Activated CD8-positive, alpha-beta memory T cell treated with anti-CD3 and anti-CD28 coated beads, Interleukin-2, amount 50 U/mL, for 1 hour (primary cell): Measurements from ENCODE around the gene PLD2.

ENCODE experiments used
- DNase-seq: peaks from one replicate; pipeline ENCODE4 v3.0.0-alpha.2; 2020; ENCODE audit errors: extremely low read depth

The PLD2 gene, protein sequence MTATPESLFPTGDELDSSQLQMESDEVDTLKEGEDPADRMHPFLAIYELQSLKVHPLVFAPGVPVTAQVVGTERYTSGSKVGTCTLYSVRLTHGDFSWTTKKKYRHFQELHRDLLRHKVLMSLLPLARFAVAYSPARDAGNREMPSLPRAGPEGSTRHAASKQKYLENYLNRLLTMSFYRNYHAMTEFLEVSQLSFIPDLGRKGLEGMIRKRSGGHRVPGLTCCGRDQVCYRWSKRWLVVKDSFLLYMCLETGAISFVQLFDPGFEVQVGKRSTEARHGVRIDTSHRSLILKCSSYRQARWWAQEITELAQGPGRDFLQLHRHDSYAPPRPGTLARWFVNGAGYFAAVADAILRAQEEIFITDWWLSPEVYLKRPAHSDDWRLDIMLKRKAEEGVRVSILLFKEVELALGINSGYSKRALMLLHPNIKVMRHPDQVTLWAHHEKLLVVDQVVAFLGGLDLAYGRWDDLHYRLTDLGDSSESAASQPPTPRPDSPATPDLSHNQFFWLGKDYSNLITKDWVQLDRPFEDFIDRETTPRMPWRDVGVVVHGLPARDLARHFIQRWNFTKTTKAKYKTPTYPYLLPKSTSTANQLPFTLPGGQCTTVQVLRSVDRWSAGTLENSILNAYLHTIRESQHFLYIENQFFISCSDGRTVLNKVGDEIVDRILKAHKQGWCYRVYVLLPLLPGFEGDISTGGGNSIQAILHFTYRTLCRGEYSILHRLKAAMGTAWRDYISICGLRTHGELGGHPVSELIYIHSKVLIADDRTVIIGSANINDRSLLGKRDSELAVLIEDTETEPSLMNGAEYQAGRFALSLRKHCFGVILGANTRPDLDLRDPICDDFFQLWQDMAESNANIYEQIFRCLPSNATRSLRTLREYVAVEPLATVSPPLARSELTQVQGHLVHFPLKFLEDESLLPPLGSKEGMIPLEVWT

DNA sequence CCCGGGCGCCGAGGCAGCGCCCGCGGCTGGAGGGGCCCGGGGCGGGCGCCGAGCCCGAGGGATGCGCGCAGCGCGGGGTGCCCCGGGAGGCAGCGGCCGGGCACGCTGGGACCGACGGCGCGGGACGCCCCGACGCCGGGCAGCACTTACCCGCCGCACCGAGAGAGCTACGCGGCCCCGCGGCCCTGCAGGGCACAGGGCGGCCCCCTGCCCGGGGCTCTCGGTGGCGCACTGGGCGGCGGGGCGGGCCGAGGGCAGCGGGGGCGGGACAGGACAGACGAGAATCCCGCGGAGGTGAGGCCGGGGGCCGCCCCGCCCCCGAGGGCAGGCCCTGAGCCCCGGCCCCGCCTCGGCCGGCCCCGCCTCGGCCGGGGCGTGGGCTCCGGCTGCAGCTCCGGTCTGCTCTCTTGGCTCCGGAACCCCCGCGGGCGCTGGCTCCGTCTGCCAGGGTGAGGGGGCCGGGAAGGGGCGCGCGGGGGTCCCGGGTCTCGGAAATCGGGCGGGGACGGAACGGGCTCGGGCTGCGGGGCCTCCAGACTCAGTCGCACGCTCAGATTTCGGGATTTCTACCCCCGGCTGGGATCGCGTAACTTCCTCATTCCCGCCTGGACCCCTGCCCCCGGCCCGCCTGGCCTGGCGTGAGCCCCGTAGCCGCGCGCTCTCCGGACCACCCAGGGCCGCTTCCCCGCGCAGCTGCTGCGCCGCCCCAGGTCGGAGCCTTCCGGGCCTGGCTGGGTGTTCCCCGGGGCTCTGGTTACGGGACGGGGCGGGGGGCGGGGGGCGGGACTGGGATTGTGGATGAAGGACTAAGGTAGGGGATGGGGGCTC, at the start of gene PLD2:
PLD2 (plus strand) TSS at position 376 of the 828 bp plus-strand sequence. CDS start 621 bp downstream, outside the sequence.
- peak; percentile 40 for DNase-seq

DNA sequence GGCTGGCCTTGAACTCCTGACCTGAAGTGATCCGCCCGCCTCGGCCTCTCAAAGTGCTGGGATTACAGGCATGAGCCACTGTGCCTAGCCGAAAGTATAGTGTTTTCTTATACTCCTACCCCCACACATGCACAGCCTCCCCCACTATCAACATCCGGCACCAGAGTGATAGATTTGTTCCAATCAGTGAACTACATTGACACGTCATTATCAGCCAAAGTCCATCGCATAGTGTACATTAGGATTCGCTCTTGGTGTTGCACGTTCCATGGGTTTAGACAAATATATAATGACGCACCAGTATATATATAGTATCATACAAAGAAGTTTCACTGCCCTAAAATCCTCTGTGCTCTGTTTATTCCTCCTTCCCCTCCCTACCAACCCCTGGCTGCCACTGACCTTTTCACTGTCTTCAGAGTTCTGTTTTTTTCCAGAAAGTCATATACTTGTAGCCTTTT, 47.1 kb upstream of the PLD2 start:
- no peak for DNase-seq

DNA sequence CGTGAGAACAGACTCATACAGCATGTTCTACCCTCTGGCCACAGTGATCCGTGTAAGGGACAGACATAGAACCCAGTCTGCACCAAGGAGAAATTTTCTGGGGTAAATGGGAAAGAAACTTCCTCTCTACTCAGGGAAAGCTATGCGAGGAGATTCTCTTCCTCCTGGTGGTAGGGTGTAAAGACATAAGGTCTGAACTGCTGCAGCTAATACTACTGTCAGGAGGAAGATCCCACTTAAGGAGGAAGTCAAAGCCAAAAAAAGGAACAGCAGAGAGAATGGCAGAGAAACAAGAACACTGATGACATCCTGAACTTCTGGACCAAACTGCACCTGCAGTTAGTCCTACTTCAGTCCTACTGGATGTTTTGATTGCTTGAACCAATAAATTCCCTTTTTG, 42.4 kb upstream of the PLD2 start:
- DNase-seq = no peak

DNA sequence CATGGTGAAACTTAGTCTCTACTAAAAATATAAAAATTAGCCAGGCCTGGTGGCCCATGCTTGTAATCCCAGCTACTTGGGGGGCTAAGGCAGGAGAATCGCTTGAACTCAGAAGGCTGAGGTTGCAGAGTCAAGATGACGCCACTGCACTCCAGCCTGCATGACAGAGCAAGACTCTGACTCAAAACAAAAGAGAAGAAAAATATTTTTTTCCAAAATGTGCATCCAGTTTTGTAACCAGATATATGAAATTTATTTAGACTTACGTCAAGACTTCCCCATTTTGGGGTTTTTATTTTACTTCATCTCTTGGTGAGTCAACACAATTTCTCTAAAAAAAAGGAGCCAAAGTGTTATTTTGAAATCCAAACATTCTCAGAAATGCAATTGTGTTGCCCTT, 40.8 kb upstream of the PLD2 start:
- no peak for DNase-seq

DNA sequence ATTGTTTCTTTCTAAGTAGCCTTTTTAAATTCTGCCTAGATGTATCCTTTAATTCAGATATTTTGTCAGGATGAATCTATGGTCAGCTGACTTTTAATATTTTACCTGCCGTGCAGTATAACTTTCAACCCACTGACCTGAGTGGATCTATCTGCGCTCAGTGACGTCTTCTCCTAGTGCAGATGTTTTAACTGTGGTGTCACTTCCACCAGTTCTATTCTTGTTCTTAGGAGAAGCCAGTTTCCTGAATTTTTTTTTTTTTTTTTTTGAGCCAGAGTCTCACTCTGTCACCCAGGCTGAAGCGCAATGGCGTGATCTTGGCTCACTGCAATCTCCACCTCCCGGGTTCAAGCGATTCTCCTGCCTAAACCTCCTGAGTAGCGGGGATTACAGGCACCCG, 40.2 kb upstream of the PLD2 start:
- DNase-seq = no peak

DNA sequence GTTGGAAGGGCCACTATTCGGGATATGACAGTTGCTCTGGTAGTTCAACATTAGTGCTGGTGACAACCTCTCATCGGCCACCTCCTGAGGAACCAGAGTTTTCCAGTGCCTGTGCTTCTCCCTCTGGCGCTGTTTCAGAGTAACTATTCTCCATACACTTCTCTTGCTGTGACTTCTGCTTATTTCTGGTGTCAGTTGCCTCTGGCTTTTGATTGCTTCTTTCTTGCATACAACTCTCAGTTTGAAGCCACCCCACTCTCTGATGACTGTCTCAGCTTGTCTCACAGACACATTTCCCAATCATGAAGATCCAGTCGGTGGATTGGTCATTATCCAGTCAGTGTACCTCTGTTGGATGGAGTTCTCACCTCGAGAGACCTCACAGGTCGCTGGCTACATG, 38.7 kb upstream of the PLD2 start:
- no peak for DNase-seq

DNA sequence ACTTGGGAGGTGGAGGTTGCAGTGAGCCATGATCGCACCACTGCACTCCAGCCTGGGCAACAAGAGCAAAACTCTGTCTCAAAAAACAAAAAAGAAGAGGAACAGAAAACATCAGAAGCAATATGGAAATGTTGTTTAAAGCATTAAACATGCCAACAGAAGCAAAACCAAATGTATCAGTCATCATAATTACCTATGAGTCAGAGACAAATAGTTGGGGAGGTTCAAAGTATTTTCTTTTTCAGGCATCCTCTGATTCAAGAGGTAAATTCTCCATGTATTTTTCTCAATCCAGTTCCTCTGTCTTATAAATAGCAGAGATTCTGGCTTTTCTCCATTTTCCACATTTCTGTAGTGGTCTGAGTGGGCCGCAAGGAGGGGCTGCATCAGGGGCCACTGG, 37.3 kb upstream of the PLD2 start:
- DNase-seq = no peak

DNA sequence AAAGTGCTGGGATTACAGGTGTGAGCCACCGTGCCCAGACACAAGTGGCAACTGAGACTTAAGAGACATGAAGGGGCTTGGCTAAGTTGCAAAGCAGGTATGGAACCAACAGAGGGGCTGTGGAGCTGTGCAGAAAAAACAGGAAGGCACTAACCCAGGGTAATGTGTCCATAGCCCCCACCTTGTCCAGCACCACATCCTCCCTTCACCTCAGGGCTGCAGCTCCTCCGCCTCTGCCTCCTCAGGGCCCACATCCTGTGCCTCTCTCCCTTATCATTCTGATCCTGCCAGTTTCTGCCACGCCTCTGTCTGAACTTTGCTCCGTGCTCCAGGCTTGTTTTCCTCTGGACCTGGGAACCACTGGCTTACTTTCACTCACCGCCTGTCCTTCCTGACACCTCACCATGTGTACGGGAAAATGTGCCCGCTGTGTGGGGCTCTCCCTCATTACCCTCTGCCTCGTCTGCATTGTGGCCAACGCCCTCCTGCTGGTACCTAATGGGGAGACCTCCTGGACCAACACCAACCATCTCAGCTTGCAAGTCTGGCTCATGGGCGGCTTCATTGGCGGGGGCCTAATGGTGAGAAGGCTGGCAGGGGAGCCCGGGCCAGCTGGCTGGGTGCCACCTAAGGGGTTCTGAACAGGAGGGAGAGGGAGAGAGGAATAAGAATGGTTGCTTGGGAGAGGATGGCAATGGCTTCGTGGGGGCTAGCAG, 35.3 kb upstream of the PLD2 start, which contains the start of gene TM4SF5:
TM4SF5 (plus strand) TSS at position 368 of the 716 bp plus-strand sequence; CDS start at position 405, 37 bp downstream.
- DNase-seq = no peak

DNA sequence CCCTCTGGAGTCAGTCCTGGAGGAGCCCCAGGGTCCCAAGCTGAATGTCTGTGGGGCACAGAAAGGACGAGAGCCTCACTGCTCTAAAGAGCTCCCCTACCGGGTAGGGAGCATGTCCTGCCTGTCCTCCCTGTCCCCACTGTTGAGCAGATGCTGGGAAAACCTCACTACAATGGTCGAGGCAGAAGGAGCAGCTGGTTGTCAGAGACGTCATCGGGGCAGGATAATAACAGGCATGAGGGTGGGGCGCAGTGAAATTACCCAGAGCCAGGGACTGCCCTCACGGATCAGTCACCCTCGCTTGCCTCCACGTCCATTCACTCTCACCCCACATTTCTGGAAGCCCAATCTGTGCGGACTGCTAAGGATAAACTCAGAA, 34.7 kb upstream of the PLD2 start:
- no peak for DNase-seq

DNA sequence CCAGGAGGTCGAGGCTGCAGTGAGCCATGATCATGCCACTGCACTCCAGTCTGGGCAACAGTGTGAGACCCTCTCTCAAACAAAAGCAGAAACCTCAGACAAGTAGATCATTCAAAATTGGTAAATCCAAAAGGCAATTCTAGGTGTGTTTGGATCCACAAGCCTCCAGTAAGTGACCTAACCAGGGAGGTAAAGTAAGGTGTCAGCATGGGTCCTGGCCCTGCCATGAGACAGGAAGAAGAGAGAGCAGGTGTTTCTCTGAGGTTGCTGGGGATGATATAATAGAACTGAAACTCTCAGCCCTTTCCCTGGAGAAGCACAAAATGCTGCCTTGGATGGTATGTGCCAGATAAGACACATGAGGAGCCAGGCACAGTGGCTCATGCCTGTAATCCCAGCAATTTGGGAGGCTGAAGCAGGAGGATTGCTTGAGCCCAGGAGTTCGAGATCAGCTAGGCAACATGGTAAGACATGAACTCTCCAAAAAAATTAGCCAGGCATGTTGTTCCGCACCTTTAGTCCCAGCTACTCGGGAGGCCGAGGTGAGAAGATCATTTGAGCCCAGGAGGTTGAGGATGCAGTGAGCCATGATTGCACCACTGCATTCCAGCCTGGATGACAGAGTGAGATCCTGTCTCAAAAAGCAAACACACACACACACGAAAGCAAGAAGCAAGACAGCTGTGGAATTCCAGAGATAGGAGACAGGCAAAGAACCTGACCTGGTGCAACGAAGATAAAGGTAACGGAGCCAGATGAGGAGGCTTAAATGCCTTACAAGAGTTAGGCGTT, 28.8 kb upstream of the PLD2 start:
- no peak for DNase-seq

DNA sequence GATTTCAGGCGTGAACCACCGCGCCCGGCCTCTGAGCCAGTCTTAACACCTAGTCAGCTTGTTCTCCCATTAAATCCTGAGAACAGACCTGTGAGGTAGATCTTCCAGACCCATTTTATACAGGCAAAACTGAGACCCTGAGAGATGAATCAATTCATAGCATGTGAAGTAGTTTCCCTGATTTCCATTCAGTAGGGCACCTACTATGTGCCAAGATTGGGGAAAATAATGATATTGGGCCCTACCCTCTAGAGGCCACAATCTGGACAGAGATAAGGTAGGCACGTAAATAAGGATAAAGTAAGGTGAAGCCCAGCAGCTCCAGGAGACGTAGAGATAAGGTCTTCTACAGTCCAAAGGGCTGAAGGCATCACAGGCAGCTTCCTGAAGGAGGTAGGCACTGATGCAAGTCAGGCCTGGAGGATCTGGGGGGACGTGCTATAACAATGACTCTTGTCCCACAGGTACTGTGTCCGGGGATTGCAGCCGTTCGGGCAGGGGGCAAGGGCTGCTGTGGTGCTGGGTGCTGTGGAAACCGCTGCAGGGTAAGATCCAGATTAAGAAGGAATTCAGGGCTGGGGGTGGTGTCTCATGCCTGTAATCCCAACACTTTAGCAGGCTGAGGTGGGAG, 26.5 kb upstream of the PLD2 start:
- DNase-seq = no peak

DNA sequence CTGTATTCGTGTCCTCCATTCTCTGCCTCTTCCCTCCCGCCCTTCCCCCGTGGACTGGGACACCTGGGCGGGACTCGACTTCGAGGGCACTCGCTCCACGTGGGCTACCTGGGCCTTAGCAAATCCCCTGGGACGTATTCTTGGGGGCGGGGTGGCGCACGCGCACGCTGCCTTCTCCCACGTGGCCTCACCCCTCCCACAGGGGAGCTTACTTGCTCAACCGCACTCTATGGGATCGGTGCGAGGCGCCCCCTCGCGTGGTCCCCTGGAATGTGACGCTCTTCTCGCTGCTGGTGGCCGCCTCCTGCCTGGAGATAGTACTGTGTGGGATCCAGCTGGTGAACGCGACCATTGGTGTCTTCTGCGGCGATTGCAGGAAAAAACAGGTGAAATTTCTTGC, 24.3 kb upstream of the PLD2 start:
- DNase-seq = no peak

DNA sequence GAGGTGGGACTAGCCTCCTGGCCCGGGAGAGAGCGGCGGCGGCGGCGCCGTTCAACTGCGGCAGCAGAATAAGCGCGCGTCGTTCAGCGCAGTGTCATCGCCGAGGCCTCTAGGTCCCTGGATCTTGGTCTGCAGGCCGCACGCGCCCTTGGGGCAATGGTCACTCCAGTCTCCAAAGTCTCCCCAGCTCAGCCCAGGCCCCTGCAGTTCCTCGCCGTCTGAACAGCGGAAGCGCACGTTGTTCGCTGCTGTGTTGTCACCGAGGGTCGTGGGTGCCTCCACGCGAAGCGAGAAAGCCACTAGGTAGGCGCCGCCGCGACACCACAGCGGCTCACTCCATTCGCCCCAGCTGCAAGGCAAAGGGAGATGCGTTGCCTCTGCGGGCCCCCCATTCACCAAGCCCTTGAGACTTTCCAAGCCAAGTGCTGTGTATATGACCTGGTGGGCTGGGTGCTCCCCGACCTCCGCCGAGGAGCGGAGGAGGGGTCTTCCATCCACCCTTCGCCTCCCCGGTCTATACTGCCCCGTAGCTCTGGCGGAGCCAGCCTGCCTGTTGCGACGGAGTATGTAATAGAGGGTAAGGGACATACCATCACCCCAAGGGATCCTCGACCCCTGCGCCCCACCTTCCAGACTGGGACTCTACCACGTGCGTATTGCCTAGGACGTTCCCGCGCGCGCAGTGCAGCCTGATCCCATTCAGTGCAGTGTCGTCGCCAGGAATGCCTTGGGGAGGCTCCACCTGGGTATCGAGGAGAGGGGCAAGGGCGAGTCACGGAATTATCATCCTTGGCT, 21.4 kb upstream of the PLD2 start:
- no peak for DNase-seq

DNA sequence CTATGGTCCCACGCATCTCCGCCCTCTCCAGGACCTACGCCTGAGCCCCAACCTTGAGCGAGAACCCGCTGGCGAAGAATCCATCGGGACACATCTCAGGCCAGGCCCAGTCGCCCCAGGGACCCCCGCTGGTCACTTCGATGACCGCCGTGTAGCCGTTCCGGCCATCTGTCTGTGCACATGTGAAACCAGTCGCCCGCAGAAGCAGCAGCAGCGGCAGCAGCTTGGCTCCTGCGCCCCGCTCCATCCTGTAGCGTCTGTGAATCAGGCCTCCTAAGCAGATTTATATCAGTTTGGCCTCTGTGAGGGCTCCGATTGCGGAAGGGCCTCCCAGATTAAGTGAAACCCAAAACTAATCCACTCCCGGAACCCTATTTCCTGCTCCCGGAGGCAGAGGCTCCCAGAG, 20.8 kb upstream of the PLD2 start, which contains the start of gene VMO1:
VMO1 (minus strand) TSS at position 259 of the 406 bp plus-strand sequence; CDS start at position 247, 12 bp downstream.
- no peak for DNase-seq

DNA sequence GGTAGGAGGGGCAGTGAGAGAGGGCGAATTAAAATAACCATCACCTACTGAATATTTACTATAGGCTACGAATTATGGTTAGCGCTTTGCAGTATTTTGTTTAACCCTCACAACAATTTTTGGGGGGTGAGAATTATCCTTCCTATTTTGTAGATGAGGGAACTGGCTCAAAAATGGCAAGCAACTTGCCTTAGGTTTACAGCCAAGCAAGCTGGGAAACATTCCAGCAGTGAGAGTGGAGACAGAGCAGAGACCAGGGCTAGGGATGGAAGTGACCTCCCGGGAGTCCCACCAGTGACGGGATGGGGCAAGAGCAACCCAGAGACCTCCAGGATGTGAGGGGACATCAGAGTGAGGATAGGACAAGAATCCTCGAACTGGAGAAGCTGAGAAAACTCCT, 20.4 kb upstream of the PLD2 start:
- no peak for DNase-seq

DNA sequence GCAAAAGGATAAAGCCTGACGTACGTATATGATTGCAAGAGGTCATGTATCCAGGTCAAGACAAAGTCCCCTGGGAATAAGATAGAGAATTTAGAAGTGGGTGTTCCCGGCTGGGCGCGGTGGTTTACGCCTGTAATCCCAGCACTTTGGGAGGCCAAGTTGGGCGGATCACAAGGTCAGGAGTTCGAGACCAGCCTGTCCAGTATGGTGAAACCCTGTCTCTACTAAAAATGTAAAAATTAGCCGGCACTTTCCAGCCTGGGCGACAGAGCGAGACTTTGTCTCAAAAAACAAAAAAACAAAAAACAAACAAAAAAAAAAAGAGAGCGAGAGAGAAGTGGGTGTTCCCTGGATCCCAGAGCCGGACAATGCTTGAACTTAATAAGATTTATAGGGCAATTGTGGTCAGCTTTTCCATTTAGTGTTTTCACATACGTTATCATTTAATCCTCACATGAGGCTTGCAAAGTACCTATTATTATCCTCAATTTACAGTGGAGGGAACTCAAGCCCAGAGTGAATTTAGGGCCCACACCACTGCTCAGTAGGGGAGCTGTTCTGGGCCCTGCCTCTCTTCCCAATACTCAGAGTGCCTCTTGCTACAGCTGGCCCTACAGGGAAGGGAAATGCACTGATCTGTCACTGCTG, 18.7 kb upstream of the PLD2 start:
- no peak for DNase-seq

DNA sequence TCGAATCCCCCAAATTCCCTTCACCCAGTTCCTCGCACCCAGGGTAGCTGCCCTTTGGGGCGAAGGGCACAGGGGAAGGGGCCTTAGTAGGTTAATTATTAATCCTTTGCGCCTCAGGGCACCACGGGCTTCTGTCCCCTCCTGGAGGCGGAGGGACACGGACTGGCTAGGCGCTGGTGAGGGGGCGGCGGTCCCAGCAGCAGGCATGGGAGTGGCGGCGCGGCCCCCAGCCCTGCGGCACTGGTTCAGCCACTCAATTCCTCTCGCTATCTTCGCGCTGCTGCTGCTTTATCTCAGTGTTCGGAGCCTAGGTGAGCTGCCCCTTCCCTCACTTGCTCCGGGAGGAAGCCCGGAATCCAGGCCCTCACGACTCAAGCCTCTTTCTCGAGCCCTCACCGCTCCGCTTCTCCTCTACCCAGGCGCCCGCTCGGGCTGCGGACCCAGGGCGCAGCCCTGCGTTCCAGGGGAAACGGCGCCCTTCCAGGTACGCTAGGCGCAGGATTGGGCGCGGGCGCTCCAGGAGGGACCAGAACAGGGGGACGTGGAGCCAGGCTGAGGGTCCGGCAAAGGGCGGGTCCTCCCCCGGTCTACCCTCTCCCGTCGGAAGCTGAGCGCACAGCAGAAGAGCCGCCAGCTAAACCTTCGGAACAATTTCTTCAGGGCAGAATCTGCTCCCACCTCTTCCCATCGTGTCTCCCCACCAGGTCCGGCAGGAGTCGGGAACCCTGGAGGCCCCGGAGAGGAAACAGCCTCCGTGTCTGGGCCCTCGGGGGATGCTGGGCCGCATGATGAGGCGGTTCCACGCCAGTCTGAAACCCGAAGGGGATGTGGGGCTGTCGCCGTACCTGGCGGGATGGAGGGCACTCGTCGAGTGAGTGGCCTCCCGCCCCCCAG, 17.9 kb upstream of the PLD2 start, which contains the start of gene GLTPD2:
GLTPD2 (plus strand) TSS at position 158 of the 894 bp plus-strand sequence; CDS start at position 206, 48 bp downstream.
- no peak for DNase-seq
